Measurements from ENCODE around the gene VWC2. TPM values are rescaled to one million over a fixed set of nuclear protein-coding genes. Genes with fewer than 3 reads are reported as not detected.

VWC2 gene
- total RNA-seq, 2 experiments from 2014 or later: not detected

- Mint-ChIP-seq H3K4me3 (no peak overlapping the region), H3K36me3 (ENCODE audit: low read depth) (no peaks in the 10 kb centered on the region), H3K9me3 (peaks cover 11% of the 10 kb centered on the region), H3K4me1 (ENCODE audit: low read depth) (no peaks in the 10 kb centered on the region), H3K27ac (no peak overlapping the region), H3K27me3 (no peaks in the 10 kb centered on the region)
- Histone ChIP-seq H3K27me3 (ENCODE audit: control insufficient read depth in 1 of 2, insufficient read depth in 2 of 2, low read length in 2 of 2) (no peaks in the 10 kb centered on the region), H3K4me1 (ENCODE audit: insufficient read depth, low read length) (no peaks in the 10 kb centered on the region), H3K4me3 (ENCODE audit: low read length) (no peak overlapping the region), H3K36me3 (ENCODE audit: insufficient read depth, low read length) (no peaks in the 10 kb centered on the region), H3K9me3 (ENCODE audit: control insufficient read depth in 1 of 2, insufficient read depth in 1 of 2, low read length in 2 of 2) (peaks cover 1 to 5% of the 10 kb centered on the region in 2 experiments), H3K27ac (ENCODE audit: low read depth in 1 of 2, low read length in 2 of 2) (no peak overlapping the region)
- DNase-seq: no peak
- no peak for ATAC-seq (ENCODE audit: poor library complexity)
- intact Hi-C loops (cut with DNase I, micrococcal nuclease): no loop called here
- CTCF ChIA-PET: no interaction called here
- POLR2A ChIA-PET: no interaction called here
- TF ChIP-seq CTCF (IDR thresholded peaks at IDR 0.05): no peak
Observed at GRCh38 chr7:49823566-49823965, 50.1 kb downstream of the VWC2 start.

- no peaks in the 10 kb centered on the region for H3K9me3 ChIP-seq (ENCODE audit: control insufficient read depth in 1 of 2, insufficient read depth in 1 of 2, low read length in 2 of 2)
- H3K4me3 ChIP-seq (ENCODE audit: low read length): no peak overlapping the region
- H3K4me1 ChIP-seq (ENCODE audit: insufficient read depth, low read length): no peaks in the 10 kb centered on the region
- H3K4me1 Mint-ChIP-seq (ENCODE audit: low read depth): no peaks in the 10 kb centered on the region
- no peak overlapping the region for H3K27ac Mint-ChIP-seq
- DNase-seq (no peak), ATAC-seq (ENCODE audit: poor library complexity) (no peak)
- no peaks in the 10 kb centered on the region for H3K36me3 ChIP-seq (ENCODE audit: insufficient read depth, low read length)
- intact Hi-C loops (cut with DNase I, micrococcal nuclease): no loop called here
- CTCF ChIA-PET: no interaction called here
- H3K27me3 ChIP-seq (ENCODE audit: control insufficient read depth in 1 of 2, insufficient read depth in 2 of 2, low read length in 2 of 2): no peaks in the 10 kb centered on the region
- H3K4me3 Mint-ChIP-seq: no peak overlapping the region
- TF ChIP-seq CTCF (IDR thresholded peaks at IDR 0.05): no peak
- H3K9me3 Mint-ChIP-seq: no peaks in the 10 kb centered on the region
- H3K27ac ChIP-seq (ENCODE audit: low read depth in 1 of 2, low read length in 2 of 2): no peak overlapping the region
- H3K27me3 Mint-ChIP-seq: peaks cover 12% of the 10 kb centered on the region
- no peaks in the 10 kb centered on the region for H3K36me3 Mint-ChIP-seq (ENCODE audit: low read depth)
- POLR2A ChIA-PET: no interaction called here
Observed at GRCh38 chr7:49839863-49840645, 66.6 kb downstream of the VWC2 start.

- Mint-ChIP-seq H3K36me3 (ENCODE audit: low read depth) (no peaks in the 10 kb centered on the region), H3K4me3 (no peak overlapping the region), H3K27ac (no peak overlapping the region), H3K4me1 (ENCODE audit: low read depth) (no peaks in the 10 kb centered on the region), H3K9me3 (no peaks in the 10 kb centered on the region), H3K27me3 (peaks cover 12% of the 10 kb centered on the region)
- Histone ChIP-seq H3K4me3 (ENCODE audit: low read length) (no peak overlapping the region), H3K27me3 (ENCODE audit: control insufficient read depth in 1 of 2, insufficient read depth in 2 of 2, low read length in 2 of 2) (no peaks in the 10 kb centered on the region), H3K9me3 (ENCODE audit: control insufficient read depth in 1 of 2, insufficient read depth in 1 of 2, low read length in 2 of 2) (no peaks in the 10 kb centered on the region), H3K4me1 (ENCODE audit: insufficient read depth, low read length) (no peaks in the 10 kb centered on the region), H3K36me3 (ENCODE audit: insufficient read depth, low read length) (no peaks in the 10 kb centered on the region), H3K27ac (ENCODE audit: low read depth in 1 of 2, low read length in 2 of 2) (no peak overlapping the region)
- TF ChIP-seq CTCF (IDR thresholded peaks at IDR 0.05): no peak
- POLR2A ChIA-PET: no interaction called here
- intact Hi-C loops (cut with DNase I, micrococcal nuclease): no loop called here
- no peak for ATAC-seq (ENCODE audit: poor library complexity)
- no peak for DNase-seq
- CTCF ChIA-PET: no interaction called here
Observed at GRCh38 chr7:49840751-49841405, 67.4 kb downstream of the VWC2 start.
